HEK293 (cell line): Measurements from ENCODE around the gene PRDM15.

Source experiments
- CTCF ChIA-PET: fragments of 350-600 bp; formaldehyde crosslinking; extraction: SDS; loops from one replicate; lab custom pipeline; 2021; ENCODE audit warnings: antibody characterized with exemption; lab: Yijun Ruan, JAX
- POLR2A ChIA-PET: fragments of 300-600 bp; formaldehyde crosslinking; extraction: SDS; loops from one replicate; lab custom pipeline; 2020; ENCODE audit warnings: antibody characterized with exemption, inconsistent platforms; lab: Yijun Ruan, JAX
- H3K27ac ChIP-seq: fragments of 200-500 bp; sonication (Bioruptor generic); 2 replicates; pipeline ENCODE4 v1.5.1; 2014; ENCODE audit warnings: low read depth, low read length, control low read depth, inconsistent platforms; ENCODE audit errors: extremely low read depth
- H3K36me3 ChIP-seq, 2 experiments: fragments of 200-500 bp in 1 of 2; sonication (Bioruptor generic) in 1 of 2; 1 replicate in 1 of 2; 2 replicates in 1 of 2; pipeline ENCODE4 v1.5.1; 2014 to 2017; ENCODE audit warnings: inconsistent platforms in 2 of 2, low read length in 2 of 2; ENCODE audit not compliant: control insufficient read depth in 2 of 2, insufficient read depth in 1 of 2
- H3K4me1 ChIP-seq: fragments of 200-500 bp; sonication (Bioruptor generic); 2 replicates; pipeline ENCODE4 v1.5.1; 2014; ENCODE audit warnings: mild to moderate bottlenecking, low read length, inconsistent platforms; ENCODE audit not compliant: control insufficient read depth, insufficient read depth
- H3K4me3 ChIP-seq: 2 replicates; pipeline ENCODE4 v1.5.1; 2011; ENCODE audit warnings: low read depth, mild to moderate bottlenecking, control low read depth, low read length, moderate library complexity
- H3K9me3 ChIP-seq: fragments of 200-500 bp; sonication (Bioruptor generic); 2 replicates; pipeline ENCODE4 v1.5.1; 2014; ENCODE audit warnings: low read depth, low read length, inconsistent platforms; ENCODE audit not compliant: control insufficient read depth, insufficient read depth
- AEBP2 ChIP-seq: fragments of 450-650 bp; formaldehyde crosslinking; IDR thresholded peaks from 2 replicates; pipeline ENCODE4 v1.5.1; 2016; ENCODE audit warnings: missing biosample characterization, missing genetic modification characterization, borderline replicate concordance
- GLIS1 ChIP-seq: fragments of 450-650 bp; formaldehyde crosslinking; IDR thresholded peaks from 2 replicates; pipeline ENCODE4 v1.5.1; 2016; ENCODE audit warnings: missing biosample characterization, missing genetic modification characterization
- MZF1 ChIP-seq: fragments of 450-650 bp; formaldehyde crosslinking; IDR thresholded peaks from 2 replicates; pipeline ENCODE4 v1.5.1; 2017; ENCODE audit warnings: missing biosample characterization, missing genetic modification characterization, borderline replicate concordance
- SETDB1 ChIP-seq: IDR thresholded peaks from one replicate; pipeline ENCODE4 v1.6.1; 2017; ENCODE audit warnings: mild to moderate bottlenecking, low read length, moderate library complexity, mixed read lengths; ENCODE audit not compliant: insufficient read length
- TCF7L2 ChIP-seq: IDR thresholded peaks from 2 replicates; pipeline ENCODE4 v1.6.1; 2011; ENCODE audit warnings: low read depth, mild to moderate bottlenecking, inconsistent platforms, low read length, moderate library complexity, borderline replicate concordance
- ZBTB1 ChIP-seq: fragments of 450-650 bp; formaldehyde crosslinking; IDR thresholded peaks from 2 replicates; pipeline ENCODE4 v1.5.1; 2016; ENCODE audit warnings: missing biosample characterization, missing genetic modification characterization
- ZBTB21 ChIP-seq: fragments of 450-650 bp; formaldehyde crosslinking; IDR thresholded peaks from 2 replicates; pipeline ENCODE4 v1.5.1; 2017; ENCODE audit warnings: missing biosample characterization, missing genetic modification characterization
- ZFP69B ChIP-seq: fragments of 450-650 bp; formaldehyde crosslinking; IDR thresholded peaks from 2 replicates; pipeline ENCODE4 v1.5.1; 2016; ENCODE audit warnings: missing biosample characterization, missing genetic modification characterization
- ZNF114 ChIP-seq: fragments of 450-650 bp; formaldehyde crosslinking; IDR thresholded peaks from 2 replicates; pipeline ENCODE4 v1.5.0; 2017; ENCODE audit warnings: missing biosample characterization, missing genetic modification characterization
- ZNF133 ChIP-seq: fragments of 450-650 bp; formaldehyde crosslinking; IDR thresholded peaks from 2 replicates; pipeline ENCODE4 v1.5.1; 2016; ENCODE audit warnings: missing biosample characterization, missing genetic modification characterization
- ZNF140 ChIP-seq: fragments of 450-650 bp; formaldehyde crosslinking; IDR thresholded peaks from 2 replicates; pipeline ENCODE4 v1.5.1; 2016; ENCODE audit warnings: missing biosample characterization, missing genetic modification characterization
- ZNF521 ChIP-seq: fragments of 450-650 bp; formaldehyde crosslinking; IDR thresholded peaks from 2 replicates; pipeline ENCODE4 v1.5.1; 2017; ENCODE audit warnings: missing biosample characterization, mild to moderate bottlenecking, missing genetic modification characterization
- ZNF529 ChIP-seq: fragments of 450-650 bp; formaldehyde crosslinking; IDR thresholded peaks from 2 replicates; pipeline ENCODE4 v1.5.1; 2017; ENCODE audit warnings: missing genetic modification characterization, missing biosample characterization; ENCODE audit not compliant: insufficient replicate concordance
- ZNF558 ChIP-seq: fragments of 450-650 bp; formaldehyde crosslinking; IDR thresholded peaks from 2 replicates; pipeline ENCODE4 v1.5.1; 2016; ENCODE audit warnings: missing biosample characterization, missing genetic modification characterization
- ZNF585B ChIP-seq: fragments of 450-650 bp; formaldehyde crosslinking; IDR thresholded peaks from 2 replicates; pipeline ENCODE4 v1.5.1; 2016; ENCODE audit warnings: missing biosample characterization, missing genetic modification characterization
- ZNF626 ChIP-seq: fragments of 450-650 bp; sonication (Bioruptor Pico); formaldehyde crosslinking; IDR thresholded peaks from 2 replicates; pipeline ENCODE4 v1.5.1; 2018; ENCODE audit warnings: missing biosample characterization, missing genetic modification characterization, inconsistent platforms
- TF ChIP-seq, protein P1 (sequence below): fragments of 450-650 bp; formaldehyde crosslinking; IDR thresholded peaks from 2 replicates; pipeline ENCODE4 v1.5.1; 2016; ENCODE audit warnings: missing biosample characterization, missing genetic modification characterization
- TF ChIP-seq, protein P2 (sequence below): fragments of 450-650 bp; formaldehyde crosslinking; IDR thresholded peaks from 2 replicates; pipeline ENCODE4 v1.5.1; 2017; ENCODE audit warnings: missing biosample characterization, missing genetic modification characterization
- TF ChIP-seq, protein P3 (sequence below): fragments of 450-650 bp; formaldehyde crosslinking; IDR thresholded peaks from 2 replicates; pipeline ENCODE4 v1.5.1; 2016; ENCODE audit warnings: missing biosample characterization, missing genetic modification characterization, low read depth

Gene PRDM15

DNA sequence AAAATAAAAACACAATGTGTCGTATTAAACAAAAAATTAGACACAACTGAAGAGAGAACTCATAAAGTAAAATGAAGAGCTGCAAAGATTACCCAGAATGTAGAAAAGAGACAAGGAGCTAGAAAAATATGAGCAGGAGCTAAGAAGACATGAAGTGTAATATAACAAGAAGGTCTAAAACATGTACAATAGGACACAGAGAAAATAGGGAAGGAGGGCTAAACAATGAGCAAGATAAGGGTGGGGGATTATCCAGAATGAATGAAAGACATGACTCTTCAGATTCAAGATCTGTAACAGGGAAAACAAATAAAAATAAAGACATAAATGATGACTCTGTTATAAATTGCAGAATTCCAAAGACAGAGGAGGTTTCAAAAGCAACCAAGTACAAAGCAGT, 38.3 kb downstream of the PRDM15 start:
- H3K27ac ChIP-seq, result no peak overlapping the region
- POLR2A ChIA-PET, result no interaction called here
- peaks cover 0 to 17% of the 10 kb centered on the region in 2 experiments; a peak in 1 of 3 replicates for H3K36me3 ChIP-seq
- CTCF ChIA-PET, result interaction anchor here (0.5 to 3.5 kb wide), 3 partner anchors 25 to 228 kb away, joined by 3 to 14 read pairs (median 4); no protein-coding TSS in a partner anchor
- H3K4me3 ChIP-seq, result no peak overlapping the region
- no peaks in the 10 kb centered on the region for H3K9me3 ChIP-seq
- TF ChIP-seq, protein P1, sequence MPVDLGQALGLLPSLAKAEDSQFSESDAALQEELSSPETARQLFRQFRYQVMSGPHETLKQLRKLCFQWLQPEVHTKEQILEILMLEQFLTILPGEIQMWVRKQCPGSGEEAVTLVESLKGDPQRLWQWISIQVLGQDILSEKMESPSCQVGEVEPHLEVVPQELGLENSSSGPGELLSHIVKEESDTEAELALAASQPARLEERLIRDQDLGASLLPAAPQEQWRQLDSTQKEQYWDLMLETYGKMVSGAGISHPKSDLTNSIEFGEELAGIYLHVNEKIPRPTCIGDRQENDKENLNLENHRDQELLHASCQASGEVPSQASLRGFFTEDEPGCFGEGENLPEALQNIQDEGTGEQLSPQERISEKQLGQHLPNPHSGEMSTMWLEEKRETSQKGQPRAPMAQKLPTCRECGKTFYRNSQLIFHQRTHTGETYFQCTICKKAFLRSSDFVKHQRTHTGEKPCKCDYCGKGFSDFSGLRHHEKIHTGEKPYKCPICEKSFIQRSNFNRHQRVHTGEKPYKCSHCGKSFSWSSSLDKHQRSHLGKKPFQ (tag by site-specific recombination), result no peak
- peak; percentile 22; the same call in 1 of the 2 replicates for TF ChIP-seq ZNF585B (tag by site-specific recombination)
- TF ChIP-seq SETDB1, result peak; percentile 47
- TF ChIP-seq ZNF521 (tag by site-specific recombination), result no peak
- TF ChIP-seq ZNF529 (tag by site-specific recombination), result peak; percentile 45
- peak; percentile 99 for TF ChIP-seq ZNF133 (tag by site-specific recombination)
- TF ChIP-seq, protein P2, sequence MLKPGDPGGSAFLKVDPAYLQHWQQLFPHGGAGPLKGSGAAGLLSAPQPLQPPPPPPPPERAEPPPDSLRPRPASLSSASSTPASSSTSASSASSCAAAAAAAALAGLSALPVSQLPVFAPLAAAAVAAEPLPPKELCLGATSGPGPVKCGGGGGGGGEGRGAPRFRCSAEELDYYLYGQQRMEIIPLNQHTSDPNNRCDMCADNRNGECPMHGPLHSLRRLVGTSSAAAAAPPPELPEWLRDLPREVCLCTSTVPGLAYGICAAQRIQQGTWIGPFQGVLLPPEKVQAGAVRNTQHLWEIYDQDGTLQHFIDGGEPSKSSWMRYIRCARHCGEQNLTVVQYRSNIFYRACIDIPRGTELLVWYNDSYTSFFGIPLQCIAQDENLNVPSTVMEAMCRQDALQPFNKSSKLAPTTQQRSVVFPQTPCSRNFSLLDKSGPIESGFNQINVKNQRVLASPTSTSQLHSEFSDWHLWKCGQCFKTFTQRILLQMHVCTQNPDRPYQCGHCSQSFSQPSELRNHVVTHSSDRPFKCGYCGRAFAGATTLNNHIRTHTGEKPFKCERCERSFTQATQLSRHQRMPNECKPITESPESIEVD (tag by site-specific recombination), result no peak
- peak; percentile 99 for TF ChIP-seq ZNF558 (tag by site-specific recombination)
- no peak for TF ChIP-seq MZF1 (tag by site-specific recombination)
- H3K4me1 ChIP-seq, result no peaks in the 10 kb centered on the region

DNA sequence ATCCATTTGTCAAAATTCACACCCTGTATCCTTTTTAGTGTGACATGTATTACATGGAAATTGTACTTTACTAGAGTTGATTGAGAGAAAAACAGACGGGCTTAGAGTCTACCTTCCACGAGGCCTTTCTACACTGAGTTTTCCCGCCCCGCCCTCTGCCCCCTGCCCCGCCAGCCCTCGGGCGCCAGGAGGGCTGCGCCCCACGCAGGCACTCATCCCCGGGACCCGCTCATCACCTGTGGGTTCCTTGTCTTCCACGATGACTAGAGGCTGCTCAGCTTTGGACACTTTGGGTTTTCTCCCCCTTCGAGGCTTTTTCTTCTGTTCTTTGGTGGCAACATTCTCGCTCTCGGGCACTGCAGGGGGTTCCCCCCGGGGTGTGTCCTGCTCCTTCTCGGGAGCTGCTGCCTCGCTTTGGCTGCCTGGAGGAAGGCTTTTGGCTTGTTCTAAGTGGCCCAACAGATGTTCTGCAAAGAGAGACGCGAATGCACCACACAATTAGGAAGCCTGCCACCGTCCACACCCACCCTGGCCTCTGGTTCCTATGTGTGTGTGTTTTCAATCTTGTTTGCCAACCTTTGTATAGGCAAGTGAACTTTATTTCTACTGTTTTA, 39.6 kb downstream of the PRDM15 start:
- H3K27ac ChIP-seq, result no peak overlapping the region
- H3K4me1 ChIP-seq, result no peaks in the 10 kb centered on the region
- no peaks in the 10 kb centered on the region for H3K9me3 ChIP-seq
- peaks cover 0 to 27% of the 10 kb centered on the region in 2 experiments; a peak in 1 of 3 replicates for H3K36me3 ChIP-seq
- no peak overlapping the region for H3K4me3 ChIP-seq
- ChIA-PET CTCF (interaction anchor here (0.7 to 3.5 kb wide), 2 partner anchors 23 to 231 kb away, joined by 3 to 14 read pairs; no protein-coding TSS in a partner anchor), POLR2A (no interaction called here)
- no peak for TF ChIP-seq GLIS1 (tag by site-specific recombination)
- no peak for TF ChIP-seq ZNF626 (tag by site-specific recombination)
- no peak for TF ChIP-seq ZNF114 (tag by site-specific recombination)
- TF ChIP-seq ZBTB21, result no peak
- TF ChIP-seq ZBTB1 (tag by site-specific recombination), result no peak
- TF ChIP-seq, protein P3, sequence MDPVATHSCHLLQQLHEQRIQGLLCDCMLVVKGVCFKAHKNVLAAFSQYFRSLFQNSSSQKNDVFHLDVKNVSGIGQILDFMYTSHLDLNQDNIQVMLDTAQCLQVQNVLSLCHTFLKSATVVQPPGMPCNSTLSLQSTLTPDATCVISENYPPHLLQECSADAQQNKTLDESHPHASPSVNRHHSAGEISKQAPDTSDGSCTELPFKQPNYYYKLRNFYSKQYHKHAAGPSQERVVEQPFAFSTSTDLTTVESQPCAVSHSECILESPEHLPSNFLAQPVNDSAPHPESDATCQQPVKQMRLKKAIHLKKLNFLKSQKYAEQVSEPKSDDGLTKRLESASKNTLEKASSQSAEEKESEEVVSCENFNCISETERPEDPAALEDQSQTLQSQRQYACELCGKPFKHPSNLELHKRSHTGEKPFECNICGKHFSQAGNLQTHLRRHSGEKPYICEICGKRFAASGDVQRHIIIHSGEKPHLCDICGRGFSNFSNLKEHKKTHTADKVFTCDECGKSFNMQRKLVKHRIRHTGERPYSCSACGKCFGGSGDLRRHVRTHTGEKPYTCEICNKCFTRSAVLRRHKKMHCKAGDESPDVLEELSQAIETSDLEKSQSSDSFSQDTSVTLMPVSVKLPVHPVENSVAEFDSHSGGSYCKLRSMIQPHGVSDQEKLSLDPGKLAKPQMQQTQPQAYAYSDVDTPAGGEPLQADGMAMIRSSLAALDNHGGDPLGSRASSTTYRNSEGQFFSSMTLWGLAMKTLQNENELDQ (tag by site-specific recombination), result no peak
- TF ChIP-seq AEBP2 (tag by site-specific recombination), result no peak
- no peak for TF ChIP-seq ZNF140 (tag by site-specific recombination)
- TF ChIP-seq ZFP69B (tag by site-specific recombination), result no peak
- no peak for TF ChIP-seq TCF7L2
- TF ChIP-seq, all 188 proteins: peak for 0
